Esophagus muscularis mucosa (tissue), 3 donors: ENCODE measurements around the gene MRTFB.

ENCODE experiments used
- CTCF ChIP-seq, 3 experiments: fragments of 200-600 bp in 2 of 3; fragments of 450-650 bp in 1 of 3; sonication (generic) in 2 of 3; IDR thresholded peaks; one replicate each; pipeline ENCODE4 v1.5.1; 2017 to 2019; ENCODE audit warnings: antibody characterized with exemption in 3 of 3, mild to moderate bottlenecking in 2 of 3, moderate library complexity in 1 of 3
- POLR2A ChIP-seq: fragments of 450-650 bp; IDR thresholded peaks from one replicate; pipeline ENCODE4 v1.6.1; 2017; ENCODE audit warnings: antibody characterized with exemption, moderate library complexity, mild to moderate bottlenecking, low read depth

GRCh38 chr16:14307059-14307526 lies 236.0 kb downstream of the MRTFB start:
- TF ChIP-seq CTCF (IDR thresholded peaks at IDR 0.05) (no peak), POLR2A (no peak)
